SW480 (cell line): ENCODE results near the gene PCED1B.
"Not testable (repeated sequence)": the region's sequence is repeated elsewhere in the genome, so short reads cannot be mapped to it uniquely, and the experiment has no call there.

Experiments
- DNase-seq: peaks from one replicate; pipeline ENCODE4 v3.0.0-alpha.2; 2016; ENCODE audit warnings: low spot score

PCED1B gene

GRCh38 chr12:47164724-47165439 is 85.5 kb downstream of the PCED1B start:
- no peak for DNase-seq

GRCh38 chr12:47165934-47166333 is 86.5 kb downstream of the PCED1B start:
- no peak for DNase-seq

DNA sequence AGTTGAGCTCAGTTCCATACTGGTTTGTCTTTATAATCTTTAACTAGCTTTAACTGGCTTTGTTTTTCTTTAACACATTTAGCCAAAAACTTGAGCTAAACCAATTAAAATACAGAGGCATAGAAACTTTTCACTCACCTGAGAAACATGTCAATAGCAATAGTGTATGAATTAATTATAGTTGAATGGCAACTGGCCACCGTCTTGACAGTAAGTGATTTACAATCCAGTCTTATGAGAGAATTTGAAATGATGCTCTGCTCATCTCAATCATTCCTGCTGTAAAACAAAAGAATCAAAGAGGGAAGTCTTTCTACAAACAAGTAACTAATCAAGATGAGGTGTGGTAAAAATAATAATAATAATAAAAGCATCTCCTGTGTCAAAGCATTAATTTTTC is 86.9 kb downstream of the PCED1B start:
- DNase-seq, result no peak

- not testable (repeated sequence) for DNase-seq
Observed at GRCh38 chr12:47170281-47170680, 90.9 kb downstream of the PCED1B start.

GRCh38 chr12:47178014-47178413 is 98.6 kb downstream of the PCED1B start:
- DNase-seq, result no peak

GRCh38 chr12:47182164-47182938 is 102.9 kb downstream of the PCED1B start:
- not testable (repeated sequence) for DNase-seq

DNA sequence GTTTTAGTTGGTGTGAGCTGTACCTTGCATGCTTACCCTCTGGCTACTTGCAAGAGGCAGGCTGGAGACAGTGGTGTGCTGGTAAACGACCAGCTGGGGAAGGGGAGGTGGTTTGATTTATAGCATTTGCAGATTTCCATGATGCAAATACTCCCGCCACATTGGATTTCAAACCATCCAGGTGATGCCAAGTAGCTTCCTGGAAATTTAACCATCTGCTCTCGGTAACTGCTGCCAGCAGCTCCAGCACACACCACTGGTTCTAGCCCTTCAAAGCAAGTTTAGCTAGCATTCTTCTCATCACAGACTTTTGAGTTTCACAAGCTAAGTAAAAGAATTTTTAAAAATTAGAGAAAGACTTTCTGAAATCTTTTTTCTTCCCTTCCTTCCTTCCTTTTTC is 104.8 kb downstream of the PCED1B start:
- DNase-seq, result no peak

DNA sequence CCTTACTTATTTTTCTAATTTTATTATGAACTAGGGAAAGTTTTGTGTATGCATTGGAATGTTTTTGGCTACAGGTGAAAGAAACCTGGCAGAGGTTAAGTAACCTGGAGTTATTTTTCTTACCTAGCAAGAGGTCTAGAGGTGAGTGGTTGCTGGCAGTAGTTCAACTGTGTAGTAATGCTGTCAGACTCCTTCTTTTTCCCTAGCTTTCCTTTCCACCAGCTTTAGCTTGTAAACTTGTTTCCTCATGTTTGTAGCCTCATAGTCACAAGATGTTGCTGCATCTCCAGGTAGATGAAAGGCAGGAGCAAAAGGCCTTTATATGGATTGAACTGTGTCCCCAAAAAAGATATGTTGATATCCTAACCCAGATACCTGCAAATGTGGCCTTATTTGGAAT is 105.4 kb downstream of the PCED1B start:
- no peak for DNase-seq

- no peak for DNase-seq
Observed at GRCh38 chr12:47186246-47186645, 106.8 kb downstream of the PCED1B start.

GRCh38 chr12:47188576-47189441 is 109.4 kb downstream of the PCED1B start:
- no peak for DNase-seq

- no peak for DNase-seq
Observed at GRCh38 chr12:47189728-47190127, 110.3 kb downstream of the PCED1B start.

- no peak for DNase-seq
Observed at GRCh38 chr12:47190271-47190750, 110.9 kb downstream of the PCED1B start.

- DNase-seq, result no peak
Observed at GRCh38 chr12:47190905-47191304, 111.5 kb downstream of the PCED1B start.

DNA sequence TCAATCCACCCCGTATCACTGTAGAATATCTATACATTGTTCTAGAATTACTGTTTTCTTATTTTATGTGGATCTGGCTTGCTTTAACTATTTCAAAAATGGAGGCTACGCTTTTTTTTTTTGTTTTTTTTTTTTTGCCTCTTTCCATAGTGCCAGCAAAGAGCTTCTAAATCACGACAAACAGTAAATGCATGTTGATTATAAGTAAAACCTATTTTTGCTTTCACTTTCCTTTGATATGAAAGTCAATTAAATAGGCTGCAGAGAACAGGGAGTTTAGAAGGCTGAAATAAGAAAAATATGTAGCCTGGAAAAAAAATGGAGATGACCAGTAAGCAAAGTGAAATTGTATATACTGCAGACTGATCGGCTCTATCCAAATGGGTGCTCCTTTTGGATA is 112.6 kb downstream of the PCED1B start:
- no peak for DNase-seq

- no peak for DNase-seq
Observed at GRCh38 chr12:47193066-47193465, 113.6 kb downstream of the PCED1B start.

GRCh38 chr12:47194501-47194900 is 115.1 kb downstream of the PCED1B start:
- no peak for DNase-seq

- DNase-seq, result no peak
Observed at GRCh38 chr12:47200446-47200845, 121.0 kb downstream of the PCED1B start.

DNA sequence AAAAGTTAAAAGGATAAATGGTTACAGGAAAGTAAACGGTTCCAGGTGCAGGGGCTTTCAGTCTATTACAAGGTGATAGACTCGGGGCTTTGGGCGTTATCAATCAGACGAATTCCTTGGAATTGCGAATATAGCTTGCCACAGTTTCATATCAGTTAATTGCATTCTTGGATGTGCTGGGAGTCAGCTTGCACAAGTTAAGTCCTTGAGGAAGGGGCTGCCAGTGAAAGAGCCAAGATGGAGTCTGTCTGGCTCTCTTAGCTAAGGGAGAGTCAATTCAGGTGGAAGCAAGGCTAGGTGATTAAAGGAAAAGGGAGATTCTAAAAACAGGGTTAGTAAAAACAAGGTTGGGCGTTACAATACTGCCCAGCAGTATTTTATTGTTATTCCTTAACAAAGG is 121.8 kb downstream of the PCED1B start:
- not testable (repeated sequence) for DNase-seq

DNA sequence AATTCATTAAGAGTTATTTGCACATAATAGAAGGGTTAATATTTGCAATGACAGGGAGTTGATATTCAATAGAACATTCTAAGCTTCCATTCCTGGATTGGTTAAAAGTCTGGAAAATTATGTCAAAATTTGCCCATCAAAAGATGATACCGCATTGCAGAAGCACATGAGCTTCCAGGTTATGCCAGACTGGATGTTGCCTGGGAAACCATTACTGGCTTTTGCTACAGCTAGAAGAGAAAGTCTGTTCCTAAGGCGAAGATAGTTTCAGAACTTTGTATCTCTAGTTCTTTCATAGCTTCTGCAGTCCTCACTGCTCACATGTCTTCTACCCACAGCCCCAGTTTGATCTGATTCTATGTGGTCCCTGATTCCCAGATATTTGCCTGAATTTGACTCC is 122.8 kb downstream of the PCED1B start:
- no peak for DNase-seq

GRCh38 chr12:47205532-47206449 is 126.4 kb downstream of the PCED1B start:
- DNase-seq, result no peak
